K562 (cell line): Measurements from ENCODE around the gene LASP1. TPM values are rescaled to one million over a fixed set of nuclear protein-coding genes. Genes with fewer than 3 reads are reported as not detected.

ENCODE experiments used
- BRD4 ChIP-seq: fragments of 200-600 bp; sonication (generic); IDR thresholded peaks from 2 replicates; pipeline ENCODE4 v1.6.1; 2017; ENCODE audit warnings: inconsistent platforms
- CBFA2T2 ChIP-seq: fragments of 450-650 bp; conservative IDR thresholded peaks from 2 replicates; pipeline ENCODE4 v1.6.1; 2017; ENCODE audit warnings: mild to moderate bottlenecking
- CEBPG ChIP-seq, 3 experiments: fragments of 200-800 bp in 1 of 3; sonication (Bioruptor generic) in 1 of 3; sonication (generic) in 1 of 3; formaldehyde crosslinking in 1 of 3; IDR thresholded peaks in 2 of 3; conservative IDR thresholded peaks in 1 of 3; 2 replicates each; pipeline versions ENCODE4 v1.6.1 to v1.8.0; 2016 to 2022; ENCODE audit warnings: missing compliant biosample characterization in 2 of 3, missing genetic modification characterization in 2 of 3, mild to moderate bottlenecking in 1 of 3, missing genetic modification reagents in 1 of 3
- COPS2 ChIP-seq: fragments of 450-650 bp; conservative IDR thresholded peaks from 2 replicates; pipeline ENCODE4 v1.6.1; 2016; ENCODE audit warnings: mild to moderate bottlenecking, moderate library complexity
- EP300 ChIP-seq: IDR thresholded peaks from 2 replicates; pipeline ENCODE4 v1.6.1; 2012; ENCODE audit warnings: low read length, improper control_type of control experiment
- FIP1L1 ChIP-seq: fragments of 200-400 bp; formaldehyde crosslinking; IDR thresholded peaks from 2 replicates; pipeline ENCODE4 v1.6.1; 2018; ENCODE audit warnings: mild to moderate bottlenecking, low read depth, low read length; ENCODE audit not compliant: poor library complexity, severe bottlenecking
- HCFC1 ChIP-seq: IDR thresholded peaks from 2 replicates; pipeline ENCODE4 v1.6.1; 2012; ENCODE audit warnings: low read depth, low read length, improper control_type of control experiment
- KDM5B ChIP-seq: fragments of 200-600 bp; sonication (generic); IDR thresholded peaks from 2 replicates; pipeline ENCODE4 v1.6.1; 2012; ENCODE audit warnings: low read depth, mild to moderate bottlenecking, moderate library complexity, low read length, control low read depth, inconsistent platforms; ENCODE audit not compliant: insufficient replicate concordance
- LCOR ChIP-seq: sonication (generic); formaldehyde crosslinking; IDR thresholded peaks from 2 replicates; pipeline ENCODE4 v1.8.0; 2022; ENCODE audit warnings: mild to moderate bottlenecking, missing genetic modification reagents
- LEF1 ChIP-seq: fragments of 450-650 bp; IDR thresholded peaks from 2 replicates; pipeline ENCODE4 v1.6.1; 2016; ENCODE audit warnings: mild to moderate bottlenecking
- POLR2B ChIP-seq: fragments of 450-650 bp; IDR thresholded peaks from 2 replicates; pipeline ENCODE4 v1.6.1; 2018; ENCODE audit warnings: low read depth; ENCODE audit not compliant: partially characterized antibody
- SOX6 ChIP-seq: fragments of 450-650 bp; IDR thresholded peaks from 2 replicates; pipeline ENCODE4 v1.6.1; 2014; ENCODE audit warnings: mild to moderate bottlenecking
- TBP ChIP-seq: optimal IDR thresholded peaks from 2 replicates; pipeline ENCODE3; 2011; ENCODE audit warnings: low read depth, low read length, improper control_type of control experiment
- TCF3 ChIP-seq: sonication (generic); formaldehyde crosslinking; IDR thresholded peaks from 2 replicates; pipeline ENCODE4 v1.4.0; 2020; ENCODE audit warnings: mild to moderate bottlenecking, missing genetic modification reagents
- TEAD4 ChIP-seq, 2 experiments: sonication (generic) in 1 of 2; formaldehyde crosslinking in 1 of 2; IDR thresholded peaks; 2 replicates each; pipeline versions ENCODE4 v1.6.1 to v1.8.0; 2012 to 2022; ENCODE audit warnings: borderline replicate concordance in 1 of 2, inconsistent platforms in 1 of 2, low read length in 1 of 2, mild to moderate bottlenecking in 1 of 2, missing genetic modification reagents in 1 of 2
- XRCC5 ChIP-seq: fragments of 200-400 bp; formaldehyde crosslinking; IDR thresholded peaks from 2 replicates; pipeline ENCODE4 v1.6.1; 2017; ENCODE audit warnings: low read depth, mild to moderate bottlenecking, low read length
- polyA plus RNA-seq, 8 experiments: library from polyadenylated mRNA; depleted of rRNA in 4 of 8; stranded (reverse) in 5 of 8; unstranded in 3 of 8; fragments of >200 nt; fragmentation: Nextera tagmentation in 2 of 8; fragmentation: Illumina TruSeq in 1 of 8; extraction: Ambion mirVana in 2 of 8; extraction: Trizol in 1 of 8; gene quantifications; 2 replicates each; pipeline versions ENCODE4 v1.2.1 to v1.2.3, GENCODE V29; 2011 to 2014; ENCODE audit warnings: inconsistent platforms in 1 of 8, missing spikeins in 1 of 8
- total RNA-seq, 7 experiments: library from RNA; depleted of rRNA in 6 of 7; stranded (reverse); fragments of >200 nt in 6 of 7; fragmentation: Illumina TruSeq in 2 of 7; extraction: Trizol in 2 of 7; gene quantifications; 2 replicates each; pipeline versions ENCODE4 v1.2.1 to v1.2.3, GENCODE V29; 2011 to 2021; ENCODE audit warnings: low replicate concordance in 1 of 7
- TF ChIP-seq, protein P1 (sequence below), 2 experiments: fragments of 450-650 bp in 1 of 2; sonication (generic) in 1 of 2; formaldehyde crosslinking in 1 of 2; IDR thresholded peaks; 2 replicates each; pipeline versions ENCODE4 v1.7.1 to v1.9.0; 2016 to 2022; ENCODE audit warnings: inconsistent platforms in 1 of 2, mild to moderate bottlenecking in 1 of 2, missing genetic modification reagents in 1 of 2

Gene LASP1
- total and polyA plus RNA-seq, 9 of the 15 experiments (the other 6 are each of a cell fraction or from before 2014, with no cell fraction given): 23.0 to 125 (median 55.3) TPM

DNA sequence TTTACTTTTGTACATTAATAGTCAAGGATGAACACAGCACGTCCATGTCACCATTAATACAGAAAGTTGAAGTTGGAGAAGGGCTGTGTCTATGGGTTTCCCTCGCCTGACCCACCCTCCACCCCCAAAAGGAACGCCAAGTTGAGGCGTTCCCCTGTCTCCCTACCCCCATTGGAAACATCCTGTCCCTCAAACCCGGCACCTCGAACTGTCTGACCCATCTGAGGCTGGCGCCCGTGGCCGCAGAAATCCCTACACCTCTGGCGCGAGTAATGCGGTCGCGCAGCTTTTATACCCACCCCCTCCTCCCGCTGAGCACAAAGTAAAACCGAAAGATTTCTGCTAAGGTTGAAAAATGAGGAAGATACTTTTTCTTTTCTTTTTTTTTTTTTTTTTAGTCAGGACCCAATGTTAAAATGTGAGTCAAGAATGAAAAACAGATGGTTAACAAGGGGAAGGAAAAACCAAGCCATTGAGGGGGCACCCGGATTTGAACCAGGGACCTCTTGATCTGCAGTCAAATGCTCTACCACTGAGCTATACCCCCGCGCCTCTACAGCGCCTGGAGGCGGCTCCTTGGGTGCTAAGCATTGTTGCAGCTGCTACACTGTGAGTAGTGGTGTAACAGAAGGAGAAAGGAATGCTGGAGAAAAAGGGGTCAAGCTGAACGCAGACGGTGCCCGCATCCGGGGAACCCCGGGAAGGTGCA lies 887 bp upstream of the LASP1 start (continued):
- TF ChIP-seq, protein P1, sequence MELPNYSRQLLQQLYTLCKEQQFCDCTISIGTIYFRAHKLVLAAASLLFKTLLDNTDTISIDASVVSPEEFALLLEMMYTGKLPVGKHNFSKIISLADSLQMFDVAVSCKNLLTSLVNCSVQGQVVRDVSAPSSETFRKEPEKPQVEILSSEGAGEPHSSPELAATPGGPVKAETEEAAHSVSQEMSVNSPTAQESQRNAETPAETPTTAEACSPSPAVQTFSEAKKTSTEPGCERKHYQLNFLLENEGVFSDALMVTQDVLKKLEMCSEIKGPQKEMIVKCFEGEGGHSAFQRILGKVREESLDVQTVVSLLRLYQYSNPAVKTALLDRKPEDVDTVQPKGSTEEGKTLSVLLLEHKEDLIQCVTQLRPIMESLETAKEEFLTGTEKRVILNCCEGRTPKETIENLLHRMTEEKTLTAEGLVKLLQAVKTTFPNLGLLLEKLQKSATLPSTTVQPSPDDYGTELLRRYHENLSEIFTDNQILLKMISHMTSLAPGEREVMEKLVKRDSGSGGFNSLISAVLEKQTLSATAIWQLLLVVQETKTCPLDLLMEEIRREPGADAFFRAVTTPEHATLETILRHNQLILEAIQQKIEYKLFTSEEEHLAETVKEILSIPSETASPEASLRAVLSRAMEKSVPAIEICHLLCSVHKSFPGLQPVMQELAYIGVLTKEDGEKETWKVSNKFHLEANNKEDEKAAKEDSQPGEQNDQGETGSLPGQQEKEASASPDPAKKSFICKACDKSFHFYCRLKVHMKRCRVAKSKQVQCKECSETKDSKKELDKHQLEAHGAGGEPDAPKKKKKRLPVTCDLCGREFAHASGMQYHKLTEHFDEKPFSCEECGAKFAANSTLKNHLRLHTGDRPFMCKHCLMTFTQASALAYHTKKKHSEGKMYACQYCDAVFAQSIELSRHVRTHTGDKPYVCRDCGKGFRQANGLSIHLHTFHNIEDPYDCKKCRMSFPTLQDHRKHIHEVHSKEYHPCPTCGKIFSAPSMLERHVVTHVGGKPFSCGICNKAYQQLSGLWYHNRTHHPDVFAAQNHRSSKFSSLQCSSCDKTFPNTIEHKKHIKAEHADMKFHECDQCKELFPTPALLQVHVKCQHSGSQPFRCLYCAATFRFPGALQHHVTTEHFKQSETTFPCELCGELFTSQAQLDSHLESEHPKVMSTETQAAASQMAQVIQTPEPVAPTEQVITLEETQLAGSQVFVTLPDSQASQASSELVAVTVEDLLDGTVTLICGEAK (IDR thresholded peaks at IDR 0.05): peak; percentile 87
- TF ChIP-seq, protein P1 (CRISPR knock-in tag; IDR thresholded peaks at IDR 0.05): no peak
- TF ChIP-seq XRCC5 (0 out of 2 replicates have a peak, but pooled peaks have one; percentile 1), CEBPG (CRISPR knock-in tag; IDR thresholded peaks at IDR 0.05) (no peak; the same call in 1 of the 2 replicates), CEBPG (tag; conservative IDR thresholded peaks at IDR 0.05 in 1 of 2, IDR thresholded peaks at IDR 0.05 in 1 of 2) (peak in 1 of 2 experiments; percentile 57; a peak in 2 of 4 replicates), EP300 (0 out of 2 replicates have a peak, but pooled peaks have one; percentile 45), POLR2B (no peak), HCFC1 (peak; percentile 29), TCF3 (CRISPR knock-in tag) (0 out of 2 replicates have a peak, but pooled peaks have one; percentile 5), TEAD4 (IDR thresholded peaks at IDR 0.05; ENCODE audit: low read length) (peak; percentile 74), TEAD4 (CRISPR knock-in tag; IDR thresholded peaks at IDR 0.05; ENCODE audit: borderline replicate concordance) (no peak), TBP (peak; percentile 99), CBFA2T2 (no peak), BRD4 (peak; percentile 93), FIP1L1 (no peak), LEF1 (peak; percentile 28; the same call in 1 of the 2 replicates), SOX6 (peak; percentile 62), COPS2 (no peak), LCOR (no peak), KDM5B (peak; percentile 15)
